Measurements from ENCODE around the gene NUTM2F.
"Not testable (repeated sequence)": the region's sequence is repeated elsewhere in the genome, so short reads cannot be mapped to it uniquely, and the experiment has no call there.

The NUTM2F gene, protein sequence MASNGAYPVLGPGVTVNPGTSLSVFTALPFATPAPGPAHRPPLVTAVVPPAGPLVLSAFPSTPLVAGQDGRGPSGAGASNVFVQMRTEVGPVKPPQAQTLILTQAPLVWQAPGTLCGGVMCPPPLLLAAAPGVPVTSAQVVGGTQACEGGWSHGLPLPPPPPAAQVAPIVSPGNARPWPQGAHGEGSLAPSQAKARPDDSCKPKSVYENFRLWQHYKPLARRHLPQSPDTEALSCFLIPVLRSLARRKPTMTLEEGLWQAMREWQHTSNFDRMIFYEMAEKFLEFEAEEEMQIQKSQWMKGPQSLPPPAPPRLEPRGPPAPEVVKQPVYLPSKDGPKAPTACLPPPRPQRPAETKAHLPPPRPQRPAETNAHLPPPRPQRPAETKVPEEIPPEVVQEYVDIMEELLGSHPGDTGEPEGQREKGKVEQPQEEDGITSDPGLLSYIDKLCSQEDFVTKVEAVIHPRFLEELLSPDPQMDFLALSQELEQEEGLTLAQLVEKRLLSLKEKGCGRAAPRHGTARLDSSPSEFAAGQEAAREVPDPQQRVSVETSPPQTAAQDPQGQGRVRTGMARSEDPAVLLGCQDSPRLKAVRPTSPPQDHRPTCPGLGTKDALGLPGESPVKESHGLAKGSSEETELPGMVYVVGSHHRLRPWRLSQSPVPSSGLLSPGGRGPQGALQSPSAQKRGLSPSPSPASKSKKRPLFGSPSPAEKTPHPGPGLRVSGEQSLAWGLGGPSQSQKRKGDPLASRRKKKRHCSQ

DNA sequence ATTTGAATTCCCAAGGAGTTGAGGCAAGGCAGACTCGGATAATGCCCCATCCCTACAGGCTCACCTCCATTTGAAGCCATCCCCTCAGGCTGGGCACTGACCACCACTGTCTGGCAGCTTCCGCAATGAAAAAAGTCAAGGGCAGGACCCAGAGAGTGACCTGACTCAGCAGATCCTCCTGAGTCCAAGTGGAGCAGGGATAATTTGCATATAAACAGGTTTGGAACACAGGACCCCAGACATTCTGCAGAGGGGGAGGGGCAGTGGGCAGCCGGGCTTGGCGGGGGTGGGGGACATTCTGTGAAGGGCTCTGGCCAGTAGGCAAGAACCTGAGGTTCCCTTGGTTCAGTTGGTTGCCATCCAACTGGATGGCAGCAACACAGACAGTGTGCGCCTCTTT lies at the start of gene NUTM2F:
NUTM2F (minus strand) TSS at position 101 of the 400 bp plus-strand sequence; CDS start at position 80, 21 bp downstream.
- TF ChIP-seq GATA3, GATA2 (IDR thresholded peaks at IDR 0.05; ENCODE audit: low read depth, low read length): not testable (repeated sequence)

DNA sequence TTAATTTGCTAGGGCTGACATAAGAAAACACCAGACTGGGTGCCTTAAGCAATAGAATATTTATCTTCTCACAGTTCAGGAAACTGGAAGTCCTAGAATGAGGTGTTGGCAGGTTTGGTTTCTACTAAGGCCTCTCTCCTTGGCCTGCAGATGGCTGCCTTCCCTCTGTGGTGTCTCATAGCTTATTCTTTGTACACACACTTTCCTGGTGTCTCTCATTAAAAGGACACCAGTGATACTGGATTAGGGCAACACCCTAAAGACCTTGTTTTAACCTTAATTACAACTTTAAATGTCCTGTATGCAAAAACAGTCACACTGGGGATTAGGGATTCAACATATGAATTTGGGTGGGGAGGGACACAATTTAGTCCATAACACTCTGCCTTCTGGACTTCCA lies 25.1 kb downstream of the NUTM2F start:
- no peak for TF ChIP-seq GATA2 (IDR thresholded peaks at IDR 0.05; ENCODE audit: low read depth, low read length)
- TF ChIP-seq GATA3 (IDR thresholded peaks at IDR 0.05; ENCODE audit: low read depth, low read length) = no peak

DNA sequence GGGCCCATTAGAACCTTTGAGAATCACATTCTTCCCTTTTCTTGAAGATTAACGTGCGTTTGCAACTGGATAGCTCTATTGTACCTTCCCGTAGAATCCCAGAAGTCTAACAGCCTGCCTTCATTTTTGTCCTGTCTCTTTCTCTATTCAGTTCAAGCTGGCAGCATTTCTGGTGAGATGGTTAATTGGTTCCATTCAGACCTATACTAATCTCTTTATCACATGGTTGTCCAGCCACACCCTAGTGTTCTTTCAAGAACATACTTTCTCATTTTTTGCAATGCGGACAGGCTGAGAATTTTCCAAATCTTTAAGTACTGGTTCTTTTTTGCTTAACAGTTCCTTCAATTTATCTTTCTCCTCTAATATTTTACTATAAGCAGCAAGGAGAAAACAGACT lies 26.0 kb downstream of the NUTM2F start:
- TF ChIP-seq GATA3 (IDR thresholded peaks at IDR 0.05; ENCODE audit: low read depth, low read length) (no peak), GATA2 (IDR thresholded peaks at IDR 0.05; ENCODE audit: low read depth, low read length) (no peak)

DNA sequence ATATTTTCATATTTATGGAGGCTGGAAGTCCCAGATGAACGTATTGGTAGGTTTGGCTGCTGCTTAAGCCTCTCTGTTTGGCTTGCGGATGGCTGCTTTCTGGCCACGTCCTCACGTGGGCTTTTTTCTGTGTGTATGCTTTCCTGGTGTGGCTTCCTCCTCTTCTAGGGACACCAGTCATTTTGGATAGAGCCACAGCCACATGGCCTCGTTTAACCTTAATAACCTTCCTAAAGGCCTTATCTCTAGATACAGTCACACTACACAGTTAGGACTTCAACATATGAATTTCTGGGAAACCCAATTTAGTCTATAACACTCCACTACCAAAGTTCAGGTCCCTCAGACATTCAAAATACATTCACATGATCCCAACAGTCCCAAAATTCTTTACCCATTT lies 26.9 kb downstream of the NUTM2F start:
- TF ChIP-seq GATA2 (IDR thresholded peaks at IDR 0.05; ENCODE audit: low read depth, low read length) (no peak), GATA3 (IDR thresholded peaks at IDR 0.05; ENCODE audit: low read depth, low read length) (no peak)

DNA sequence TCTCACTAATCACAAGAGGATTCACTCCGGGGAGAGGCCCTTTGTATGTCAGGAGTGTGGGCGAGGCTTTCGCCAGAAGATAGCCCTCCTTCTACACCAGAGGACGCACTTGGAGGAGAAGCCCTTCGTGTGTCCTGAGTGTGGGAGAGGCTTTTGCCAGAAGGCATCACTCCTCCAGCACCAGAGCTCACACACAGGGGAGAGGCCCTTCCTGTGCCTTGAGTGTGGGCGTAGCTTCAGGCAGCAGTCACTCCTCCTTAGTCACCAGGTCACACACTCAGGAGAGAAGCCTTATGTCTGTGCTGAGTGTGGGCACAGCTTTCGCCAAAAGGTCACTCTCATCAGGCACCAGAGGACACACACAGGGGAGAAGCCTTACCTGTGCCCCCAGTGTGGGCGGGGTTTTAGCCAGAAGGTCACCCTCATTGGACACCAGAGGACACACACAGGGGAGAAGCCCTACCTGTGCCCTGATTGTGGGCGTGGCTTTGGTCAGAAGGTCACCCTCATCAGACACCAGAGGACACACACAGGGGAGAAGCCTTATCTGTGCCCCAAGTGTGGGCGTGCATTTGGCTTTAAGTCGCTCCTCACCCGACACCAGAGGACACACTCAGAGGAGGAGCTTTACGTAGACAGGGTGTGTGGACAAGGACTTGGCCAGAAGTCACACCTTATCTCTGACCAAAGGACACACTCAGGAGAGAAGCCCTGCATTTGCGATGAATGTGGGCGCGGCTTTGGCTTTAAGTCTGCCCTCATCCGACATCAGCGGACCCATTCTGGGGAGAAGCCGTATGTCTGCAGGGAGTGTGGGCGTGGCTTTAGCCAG lies 27.8 kb downstream of the NUTM2F start:
- TF ChIP-seq GATA2 (IDR thresholded peaks at IDR 0.05; ENCODE audit: low read depth, low read length) (no peak), GATA3 (IDR thresholded peaks at IDR 0.05; ENCODE audit: low read depth, low read length) (no peak)

DNA sequence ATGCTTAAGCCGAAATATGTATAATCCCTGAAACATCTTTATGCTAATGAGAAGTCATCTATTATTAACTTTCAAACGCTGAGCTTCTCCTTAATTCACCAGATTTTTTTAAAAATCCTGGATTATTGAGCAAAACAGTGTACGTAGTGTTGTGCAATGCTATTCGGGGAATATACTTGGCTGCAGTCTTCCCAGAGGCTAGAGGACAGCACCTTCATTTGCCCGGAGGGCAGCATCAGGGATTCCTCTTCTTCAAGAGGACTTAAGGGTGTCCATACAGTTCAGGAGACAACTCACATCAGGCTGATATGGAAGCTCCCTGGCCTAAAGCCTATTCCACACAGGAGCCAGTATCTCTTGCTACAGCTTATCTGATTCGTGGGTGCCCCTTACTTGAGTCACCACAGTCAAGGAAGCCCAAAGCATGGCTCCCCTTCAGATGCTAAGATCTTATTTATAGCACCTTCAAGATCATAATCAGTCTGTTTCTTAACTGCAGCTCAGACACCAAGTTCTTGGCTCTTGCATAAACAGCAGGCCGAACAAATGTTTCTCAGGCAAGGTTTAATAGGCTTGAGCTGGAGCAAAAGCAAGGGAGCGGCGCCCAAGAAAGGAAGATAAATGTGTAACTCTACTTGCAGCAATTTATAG lies 29.4 kb downstream of the NUTM2F start:
- no peak for TF ChIP-seq GATA2 (IDR thresholded peaks at IDR 0.05; ENCODE audit: low read depth, low read length)
- no peak for TF ChIP-seq GATA3 (IDR thresholded peaks at IDR 0.05; ENCODE audit: low read depth, low read length)

DNA sequence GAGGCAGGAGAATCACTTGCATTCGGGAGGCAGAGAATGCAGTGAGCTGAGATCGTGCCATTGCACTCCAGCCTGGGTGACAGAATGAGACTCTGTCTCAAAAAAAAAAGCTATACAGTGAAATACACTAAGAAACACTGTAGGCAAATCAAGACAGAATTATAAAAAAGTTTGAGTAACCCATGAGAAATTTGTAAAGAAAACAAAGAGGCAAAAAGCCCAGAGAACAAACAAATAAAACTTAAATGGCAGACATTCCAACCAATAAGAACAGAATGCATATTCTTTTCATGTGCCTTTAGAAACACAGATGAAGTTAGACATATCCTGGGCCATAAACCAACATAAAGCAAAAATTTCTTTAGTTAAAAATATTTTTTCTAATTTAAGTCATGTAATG lies 38.8 kb downstream of the NUTM2F start:
- TF ChIP-seq GATA3 (IDR thresholded peaks at IDR 0.05; ENCODE audit: low read depth, low read length) = no peak
- TF ChIP-seq GATA2 (IDR thresholded peaks at IDR 0.05; ENCODE audit: low read depth, low read length) = no peak

DNA sequence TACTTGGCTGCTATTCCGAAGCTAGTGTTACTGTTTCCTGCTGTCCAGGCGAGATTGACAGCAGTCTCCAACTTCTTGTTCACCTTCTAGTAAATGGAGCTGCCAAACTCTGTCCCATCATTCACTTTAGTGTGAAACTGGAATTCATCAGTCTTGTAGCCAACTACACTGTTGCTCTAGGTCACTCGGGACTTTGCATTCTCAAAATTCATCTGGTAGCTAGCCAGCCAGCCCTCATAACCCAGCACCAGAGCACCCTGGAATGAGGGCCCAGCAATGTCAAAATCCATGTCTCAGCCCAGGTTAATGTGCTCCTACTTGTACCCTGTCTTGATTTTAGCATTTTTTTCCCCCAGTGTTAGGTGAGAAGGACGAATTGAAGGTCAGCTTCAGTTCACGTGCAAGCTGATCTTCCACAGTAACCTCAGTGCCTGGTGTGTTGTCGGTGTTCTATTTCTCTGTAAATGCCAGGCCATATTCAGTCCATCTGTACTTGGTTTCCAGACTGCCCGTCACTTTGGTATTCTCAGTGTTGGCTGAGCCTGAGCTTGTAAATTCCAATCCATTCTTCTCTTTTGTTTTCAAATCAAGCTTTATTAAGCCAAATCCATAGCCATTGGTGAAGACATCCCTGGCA lies 40.4 kb downstream of the NUTM2F start:
- TF ChIP-seq GATA2 (IDR thresholded peaks at IDR 0.05; ENCODE audit: low read depth, low read length) (no peak), GATA3 (IDR thresholded peaks at IDR 0.05; ENCODE audit: low read depth, low read length) (no peak)

DNA sequence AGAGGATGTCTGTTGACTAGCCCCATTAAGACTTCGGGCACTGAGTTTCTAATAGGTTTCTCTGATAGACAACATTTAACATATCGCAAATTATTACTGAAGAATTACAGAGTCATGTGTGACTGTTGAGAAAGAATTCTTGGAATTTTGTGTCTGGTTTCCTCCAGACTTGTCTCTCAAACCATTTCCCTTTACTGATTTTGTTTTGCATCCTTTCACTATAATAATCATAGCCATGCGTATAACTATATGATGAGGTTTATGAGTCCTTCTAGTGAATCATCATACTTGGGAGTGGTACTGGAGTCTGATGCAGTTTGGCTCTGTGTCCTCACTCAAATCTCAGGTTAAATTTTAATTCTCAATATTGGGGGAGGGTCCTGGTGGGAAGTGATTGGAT lies 42.3 kb downstream of the NUTM2F start:
- TF ChIP-seq GATA3 (IDR thresholded peaks at IDR 0.05; ENCODE audit: low read depth, low read length) (no peak), GATA2 (IDR thresholded peaks at IDR 0.05; ENCODE audit: low read depth, low read length) (no peak)

DNA sequence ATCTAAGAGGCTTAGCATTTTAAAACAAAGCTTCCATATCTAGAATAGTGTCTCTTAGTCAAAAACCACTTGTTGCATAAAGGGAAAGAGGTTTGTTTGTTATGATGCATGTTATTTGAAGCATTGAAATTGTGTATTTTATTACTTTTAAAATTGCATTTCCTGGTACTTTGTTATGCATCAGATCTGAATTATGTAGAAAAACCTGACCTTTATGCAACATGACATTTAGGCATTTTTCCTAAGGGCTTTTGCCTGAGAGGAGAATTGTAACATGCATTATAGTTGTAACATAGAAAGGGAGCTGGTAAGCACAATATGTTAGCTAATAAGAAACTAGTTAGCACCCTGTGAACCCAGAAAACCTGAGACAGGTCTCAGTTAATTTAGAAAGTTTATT lies 47.3 kb downstream of the NUTM2F start:
- TF ChIP-seq GATA3 (IDR thresholded peaks at IDR 0.05; ENCODE audit: low read depth, low read length) (no peak), GATA2 (IDR thresholded peaks at IDR 0.05; ENCODE audit: low read depth, low read length) (no peak)

DNA sequence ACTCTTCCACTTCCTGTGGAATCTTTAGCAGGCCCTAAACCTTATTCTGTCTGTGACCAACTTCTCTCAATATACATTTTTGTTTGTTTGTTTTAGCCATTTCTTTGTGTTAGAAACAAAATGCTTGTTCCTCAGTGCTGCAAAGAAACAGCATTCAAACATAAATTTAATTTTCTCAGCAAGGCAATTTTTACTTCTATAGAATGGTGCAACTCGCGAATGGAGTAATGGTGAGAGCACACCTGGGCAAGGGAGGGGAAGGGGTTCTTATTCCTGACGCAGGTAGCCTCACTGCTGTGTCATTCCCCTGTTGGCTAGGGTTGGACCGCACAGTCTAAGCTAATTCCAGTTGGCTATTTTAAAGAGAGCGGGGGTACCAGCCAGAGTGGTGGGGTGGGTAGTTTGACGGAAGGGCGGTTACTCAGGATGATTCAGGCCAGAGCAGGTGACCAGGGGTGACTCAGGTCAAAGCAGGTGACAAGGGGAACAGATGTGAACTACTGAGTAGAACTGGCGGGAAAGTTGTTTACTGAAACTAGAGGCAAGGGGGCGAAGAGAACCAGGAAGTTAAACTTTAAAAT lies 47.9 kb downstream of the NUTM2F start:
- TF ChIP-seq GATA2 (IDR thresholded peaks at IDR 0.05; ENCODE audit: low read depth, low read length) = no peak
- TF ChIP-seq GATA3 (IDR thresholded peaks at IDR 0.05; ENCODE audit: low read depth, low read length) = no peak

DNA sequence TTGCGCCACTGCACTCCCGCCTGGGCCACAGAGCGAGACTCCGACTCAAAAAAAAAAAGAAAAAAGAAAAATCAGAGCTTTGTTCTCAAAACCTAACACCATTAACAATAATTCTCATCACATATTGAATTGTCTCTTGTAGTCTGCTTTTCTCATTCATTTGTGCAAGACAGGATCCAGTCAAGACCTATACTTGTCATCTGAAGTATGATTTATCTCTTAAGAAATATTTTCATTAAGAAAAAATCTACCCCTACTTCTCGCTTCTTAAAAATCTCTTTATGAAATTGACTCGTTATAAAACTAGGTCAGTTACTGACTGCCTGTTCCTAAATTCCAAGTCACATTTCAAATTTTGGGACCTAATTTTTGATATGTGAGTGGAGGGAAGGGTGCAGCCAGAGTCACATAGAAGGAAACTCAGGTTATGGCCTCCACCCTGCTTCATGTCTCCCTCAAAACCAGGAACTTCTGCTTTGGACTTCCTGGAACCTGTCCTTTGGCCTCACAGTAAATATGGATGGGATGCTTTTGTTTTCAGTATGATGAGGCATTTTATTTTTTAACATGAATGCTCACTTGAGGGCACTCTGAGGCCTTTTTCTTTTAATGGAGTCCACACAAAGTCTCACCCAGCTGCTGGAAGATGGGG lies 50.4 kb downstream of the NUTM2F start:
- TF ChIP-seq GATA3 (IDR thresholded peaks at IDR 0.05; ENCODE audit: low read depth, low read length) = no peak
- no peak for TF ChIP-seq GATA2 (IDR thresholded peaks at IDR 0.05; ENCODE audit: low read depth, low read length)
